ENCODE measurements around the gene SERP2. TPM values are rescaled to one million over a fixed set of nuclear protein-coding genes. Genes with fewer than 3 reads are reported as not detected.

Gene SERP2
- total RNA-seq, 1 donor, result 5.8 TPM

DNA sequence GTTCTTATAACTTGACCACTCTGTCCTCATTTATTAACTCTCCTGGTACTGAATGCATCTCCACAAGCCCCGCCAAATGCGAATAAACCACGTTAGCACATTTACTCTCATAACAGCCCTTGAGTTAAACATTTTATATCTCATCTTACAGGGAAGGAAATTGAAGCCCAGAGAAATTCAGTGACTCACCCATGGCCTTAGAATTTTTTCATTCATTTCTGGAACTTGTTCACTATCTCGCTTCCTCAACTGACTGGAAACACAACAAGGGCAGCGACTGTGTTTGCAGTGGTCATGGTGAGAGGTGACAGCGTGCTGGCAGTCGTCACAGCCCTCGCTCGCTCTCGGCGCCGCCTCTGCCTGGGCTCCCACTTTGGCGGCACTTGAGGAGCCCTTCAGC, 39.5 kb downstream of the SERP2 start:
- Histone ChIP-seq H3K4me1 (ENCODE audit: insufficient read depth, low read length) (no peaks in the 10 kb centered on the region), H3K36me3 (ENCODE audit: insufficient read depth, low read length) (no peaks in the 10 kb centered on the region), H3K27me3 (ENCODE audit: insufficient read depth, low read length) (no peaks in the 10 kb centered on the region), H3K9me3 (ENCODE audit: low read depth, low read length) (no peaks in the 10 kb centered on the region), H3K4me3 (ENCODE audit: insufficient read depth, low read length) (no peak overlapping the region), H3K4me2 (ENCODE audit: insufficient read depth, low read length) (no peak overlapping the region), H3K79me2 (ENCODE audit: insufficient read depth, low read length) (no peaks in the 10 kb centered on the region), H4K20me1 (ENCODE audit: insufficient read depth, low read length) (no peaks in the 10 kb centered on the region), H3K27ac (ENCODE audit: low read depth, low read length) (no peak overlapping the region), H2AFZ (ENCODE audit: low read length) (no peak overlapping the region)
- no peak for TF ChIP-seq CTCF (IDR thresholded peaks at IDR 0.05; ENCODE audit: extremely low read depth, low read depth, low read length)
- DNase-seq (ENCODE audit: insufficient read length, low spot score, missing footprints), result peak; percentile 90

DNA sequence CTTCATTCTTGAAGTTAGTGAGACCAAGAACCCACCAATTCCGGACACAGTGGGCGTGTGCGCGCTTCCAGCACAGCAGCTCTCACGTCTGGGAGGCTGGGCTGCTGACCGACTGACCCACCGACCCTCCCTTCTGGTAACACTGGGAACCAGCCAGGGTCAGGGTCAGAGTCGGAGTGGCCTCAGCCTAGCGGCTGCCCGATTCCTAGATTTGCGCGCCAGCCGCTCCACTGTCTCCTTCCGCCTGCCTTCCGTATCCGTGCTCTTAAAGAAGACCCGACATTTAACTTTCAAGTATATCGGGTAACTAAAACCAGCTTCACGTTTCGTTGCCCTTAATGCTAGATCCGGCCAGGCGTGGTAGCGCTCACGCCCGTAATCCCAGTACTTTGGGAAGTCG, 41.1 kb downstream of the SERP2 start:
- Histone ChIP-seq H3K4me2 (ENCODE audit: insufficient read depth, low read length) (no peak overlapping the region), H3K4me1 (ENCODE audit: insufficient read depth, low read length) (no peaks in the 10 kb centered on the region), H4K20me1 (ENCODE audit: insufficient read depth, low read length) (no peaks in the 10 kb centered on the region), H3K36me3 (ENCODE audit: insufficient read depth, low read length) (no peaks in the 10 kb centered on the region), H3K27ac (ENCODE audit: low read depth, low read length) (no peak overlapping the region), H2AFZ (ENCODE audit: low read length) (no peak overlapping the region), H3K4me3 (ENCODE audit: insufficient read depth, low read length) (no peak overlapping the region), H3K9me3 (ENCODE audit: low read depth, low read length) (no peaks in the 10 kb centered on the region), H3K79me2 (ENCODE audit: insufficient read depth, low read length) (no peaks in the 10 kb centered on the region), H3K27me3 (ENCODE audit: insufficient read depth, low read length) (no peaks in the 10 kb centered on the region)
- TF ChIP-seq CTCF (IDR thresholded peaks at IDR 0.05; ENCODE audit: extremely low read depth, low read depth, low read length), result no peak
- no peak for DNase-seq (ENCODE audit: insufficient read length, low spot score, missing footprints)

- H3K27ac ChIP-seq (ENCODE audit: low read depth, low read length), result no peak overlapping the region
- no peak overlapping the region for H3K4me3 ChIP-seq (ENCODE audit: insufficient read depth, low read length)
- H3K4me2 ChIP-seq (ENCODE audit: insufficient read depth, low read length), result no peak overlapping the region
- no peaks in the 10 kb centered on the region for H3K36me3 ChIP-seq (ENCODE audit: insufficient read depth, low read length)
- H2AFZ ChIP-seq (ENCODE audit: low read length), result no peak overlapping the region
- no peak for DNase-seq (ENCODE audit: insufficient read length, low spot score, missing footprints)
- H3K4me1 ChIP-seq (ENCODE audit: insufficient read depth, low read length), result no peaks in the 10 kb centered on the region
- no peaks in the 10 kb centered on the region for H3K79me2 ChIP-seq (ENCODE audit: insufficient read depth, low read length)
- no peaks in the 10 kb centered on the region for H3K9me3 ChIP-seq (ENCODE audit: low read depth, low read length)
- no peak for TF ChIP-seq CTCF (IDR thresholded peaks at IDR 0.05; ENCODE audit: extremely low read depth, low read depth, low read length)
- no peaks in the 10 kb centered on the region for H4K20me1 ChIP-seq (ENCODE audit: insufficient read depth, low read length)
- H3K27me3 ChIP-seq (ENCODE audit: insufficient read depth, low read length), result no peaks in the 10 kb centered on the region
Observed at GRCh38 chr13:44415815-44416214, 42.2 kb downstream of the SERP2 start.

GRCh38 chr13:44416301-44416700, 42.7 kb downstream of the SERP2 start:
- no peaks in the 10 kb centered on the region for H4K20me1 ChIP-seq (ENCODE audit: insufficient read depth, low read length)
- TF ChIP-seq CTCF (IDR thresholded peaks at IDR 0.05; ENCODE audit: extremely low read depth, low read depth, low read length), result no peak
- no peak overlapping the region for H3K27ac ChIP-seq (ENCODE audit: low read depth, low read length)
- H3K79me2 ChIP-seq (ENCODE audit: insufficient read depth, low read length), result no peaks in the 10 kb centered on the region
- no peaks in the 10 kb centered on the region for H3K9me3 ChIP-seq (ENCODE audit: low read depth, low read length)
- H3K4me1 ChIP-seq (ENCODE audit: insufficient read depth, low read length), result no peaks in the 10 kb centered on the region
- H3K4me2 ChIP-seq (ENCODE audit: insufficient read depth, low read length), result no peak overlapping the region
- no peaks in the 10 kb centered on the region for H3K27me3 ChIP-seq (ENCODE audit: insufficient read depth, low read length)
- H3K36me3 ChIP-seq (ENCODE audit: insufficient read depth, low read length), result no peaks in the 10 kb centered on the region
- no peak overlapping the region for H3K4me3 ChIP-seq (ENCODE audit: insufficient read depth, low read length)
- no peak overlapping the region for H2AFZ ChIP-seq (ENCODE audit: low read length)
- no peak for DNase-seq (ENCODE audit: insufficient read length, low spot score, missing footprints)
